ENCODE data around the gene POLR2C.
"Not testable (repeated sequence)": the region's sequence is repeated elsewhere in the genome, so short reads cannot be mapped to it uniquely, and the experiment has no call there.

POLR2C gene

DNA sequence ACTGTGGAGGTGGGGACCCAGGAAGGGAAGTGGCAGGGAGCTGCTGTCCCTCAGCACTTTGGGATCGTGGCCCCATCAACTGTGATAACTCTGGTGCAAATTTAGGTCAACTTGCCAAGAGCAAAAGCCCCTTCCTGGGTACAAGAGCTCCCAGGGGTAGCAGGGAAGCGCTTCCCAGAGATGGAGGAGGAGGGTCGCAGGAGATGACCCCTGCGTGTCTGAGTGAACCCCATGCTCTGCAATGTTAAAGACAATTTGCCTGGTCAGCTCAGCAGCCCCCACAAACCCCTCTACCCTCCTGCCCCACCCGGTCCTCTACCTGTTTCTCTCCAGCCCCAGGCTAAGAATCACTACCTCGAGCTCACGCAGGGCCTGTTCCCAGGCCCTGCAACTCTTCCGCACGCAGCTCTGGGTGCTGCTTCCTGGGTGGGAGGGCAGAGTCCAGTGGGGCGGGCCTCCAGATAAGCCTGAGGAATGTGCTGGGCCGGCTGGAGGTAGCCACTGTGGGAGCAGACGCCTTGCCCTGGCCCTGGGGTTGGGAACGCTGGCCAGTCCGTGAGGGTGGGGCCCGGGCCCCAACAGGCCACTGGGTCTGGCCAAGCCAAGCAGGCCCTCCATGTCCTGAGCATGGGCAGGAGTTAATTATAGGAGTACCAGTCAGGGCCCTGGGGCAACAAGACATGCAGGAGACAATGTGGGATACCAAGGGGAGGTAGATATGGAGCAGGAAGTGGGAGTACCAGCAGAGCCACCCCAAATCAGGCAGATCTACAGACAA lies 17.7 kb downstream of the POLR2C start:
- DNase-seq (ENCODE audit: low read depth) = no peak

DNA sequence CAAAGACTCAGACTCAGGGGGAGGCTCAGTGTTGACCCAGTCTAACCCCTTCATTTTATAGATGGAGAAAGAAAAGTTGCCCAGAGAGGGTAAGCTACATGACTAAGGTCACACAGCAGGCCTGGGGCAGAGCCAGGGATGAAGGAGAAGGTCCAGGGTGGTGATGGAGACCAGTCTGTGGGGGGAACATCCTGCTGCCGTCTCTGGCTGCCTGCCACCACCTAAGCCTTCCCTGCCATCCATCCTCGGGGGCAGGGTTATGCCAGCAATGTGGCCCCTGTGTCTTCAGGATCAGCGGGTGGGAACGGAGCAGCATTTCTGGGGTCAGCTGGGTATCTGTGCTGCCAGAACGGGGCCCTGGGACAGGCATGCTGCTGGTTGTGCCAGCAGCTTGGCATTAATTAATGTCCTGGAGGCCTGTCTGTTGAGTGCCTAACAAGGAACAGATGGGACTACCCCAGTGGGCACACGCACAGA lies 18.3 kb downstream of the POLR2C start:
- no peak for DNase-seq (ENCODE audit: low read depth)

DNA sequence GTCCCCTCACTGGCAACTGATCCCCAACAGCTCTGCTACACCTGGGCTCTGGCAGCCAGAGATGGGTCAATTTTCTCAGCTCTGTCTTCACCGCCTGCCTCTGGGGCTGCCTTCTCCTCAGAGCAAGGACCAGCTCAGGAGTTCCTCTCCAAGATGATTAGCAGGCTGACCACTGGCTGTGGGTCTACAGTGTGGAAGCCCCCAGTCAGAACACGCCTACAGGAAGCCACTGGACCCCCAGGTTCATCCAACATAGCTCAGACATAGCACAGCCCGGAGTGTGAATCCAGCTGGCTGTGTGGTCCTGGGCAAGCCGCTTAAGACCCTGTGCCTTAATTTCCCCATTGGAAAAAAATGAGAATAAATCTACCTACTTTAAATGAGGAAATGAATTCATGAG lies 18.9 kb downstream of the POLR2C start:
- no peak for DNase-seq (ENCODE audit: low read depth)

GRCh38 chr16:57482845-57483545 lies 20.5 kb downstream of the POLR2C start:
- DNase-seq (ENCODE audit: low read depth) = no peak

DNA sequence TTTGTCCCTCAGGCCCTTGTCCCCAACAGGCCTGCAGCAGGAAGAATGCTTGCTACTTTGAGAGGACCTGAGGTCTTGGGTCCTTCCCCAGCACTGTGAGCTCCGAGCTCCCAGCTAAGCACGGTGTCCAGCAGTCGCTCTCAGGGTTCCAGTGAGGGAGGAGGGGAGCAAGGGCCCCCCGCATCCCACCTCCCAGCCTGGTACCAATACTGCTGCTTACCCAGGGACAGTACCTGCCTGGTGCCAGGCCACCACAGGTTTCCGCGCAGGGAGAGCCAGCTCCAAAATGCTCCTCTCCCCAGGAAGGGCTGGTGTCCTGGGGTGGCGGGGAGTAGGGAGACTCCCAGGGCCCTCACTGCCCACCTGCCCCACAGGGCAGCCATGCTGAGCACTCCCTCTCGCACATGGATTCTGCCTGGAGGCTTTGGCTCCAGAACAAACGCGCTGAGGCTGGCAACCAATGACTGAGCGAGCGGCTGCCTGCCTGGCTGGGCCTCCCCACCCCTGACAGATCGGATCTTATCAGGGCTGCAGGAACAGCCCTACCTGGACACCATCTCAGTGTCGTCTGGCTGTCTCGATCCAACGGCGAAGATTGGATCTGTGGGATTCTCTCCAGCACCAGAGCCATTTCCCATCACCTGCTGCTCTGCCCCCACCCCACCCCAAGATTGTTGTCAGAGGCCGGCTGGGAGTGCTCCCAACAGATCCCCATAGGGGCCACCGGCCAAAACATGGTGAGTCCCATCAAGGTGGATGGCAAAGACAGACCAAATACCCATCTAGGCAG lies 21.4 kb downstream of the POLR2C start:
- no peak for DNase-seq (ENCODE audit: low read depth)

- no peak for DNase-seq (ENCODE audit: low read depth)
Observed at GRCh38 chr16:57484515-57485005, 22.1 kb downstream of the POLR2C start.

GRCh38 chr16:57485091-57485915 lies 22.8 kb downstream of the POLR2C start:
- DNase-seq (ENCODE audit: low read depth) = no peak

- peak; percentile 73 for DNase-seq (ENCODE audit: low read depth)
Observed at GRCh38 chr16:57485916-57486857, 23.7 kb downstream of the POLR2C start, which contains the start of gene DOK4. TSS of gene DOK4 (minus strand) at chr16:57486493. CDS start at chr16:57479507, 6,986 bp downstream.

GRCh38 chr16:57486858-57487834 lies 24.7 kb downstream of the POLR2C start:
- no peak for DNase-seq (ENCODE audit: low read depth)

DNA sequence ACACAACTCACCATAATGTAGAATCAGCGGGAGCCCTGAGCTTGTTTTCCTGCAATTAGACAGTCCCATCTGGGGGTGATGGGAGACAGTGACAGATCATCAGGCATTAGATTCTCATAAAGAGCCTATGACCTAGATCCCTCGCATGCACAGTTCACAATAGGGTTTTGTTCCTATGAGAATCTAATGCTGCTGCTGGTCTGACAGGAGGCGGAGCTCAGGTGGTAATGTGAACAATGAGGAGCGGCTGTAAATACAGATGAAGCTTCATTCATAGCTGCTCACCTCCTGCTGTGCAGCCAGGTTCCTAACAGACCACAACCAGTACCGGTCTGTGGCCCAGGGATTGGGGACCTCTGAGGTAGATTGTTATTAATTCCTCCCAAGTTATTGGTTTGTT lies 26.8 kb downstream of the POLR2C start:
- DNase-seq (ENCODE audit: low read depth) = no peak

GRCh38 chr16:57493767-57494166 lies 31.3 kb downstream of the POLR2C start:
- no peak for DNase-seq (ENCODE audit: low read depth)

DNA sequence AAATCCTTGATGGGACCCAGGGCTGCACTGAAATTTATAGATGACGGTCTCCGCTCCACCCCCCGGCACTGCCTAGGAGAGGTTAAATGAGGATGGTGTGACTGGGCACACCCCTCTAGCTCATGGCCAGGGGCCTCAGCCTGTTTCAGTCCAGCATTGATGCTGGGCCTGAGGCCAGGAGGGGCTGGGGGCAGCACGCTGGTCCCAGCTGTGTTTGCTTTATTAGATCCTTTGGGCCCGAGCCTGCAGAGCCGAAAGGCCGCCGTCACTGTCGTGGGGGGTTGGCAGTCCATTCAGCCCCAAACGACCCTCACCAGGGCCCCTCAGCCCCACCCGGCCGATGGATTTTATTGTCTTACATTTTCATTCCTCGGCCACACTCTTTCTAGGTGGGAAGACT lies 34.6 kb downstream of the POLR2C start:
- no peak for DNase-seq (ENCODE audit: low read depth)

GRCh38 chr16:57498031-57498430 lies 35.6 kb downstream of the POLR2C start:
- DNase-seq (ENCODE audit: low read depth) = no peak

DNA sequence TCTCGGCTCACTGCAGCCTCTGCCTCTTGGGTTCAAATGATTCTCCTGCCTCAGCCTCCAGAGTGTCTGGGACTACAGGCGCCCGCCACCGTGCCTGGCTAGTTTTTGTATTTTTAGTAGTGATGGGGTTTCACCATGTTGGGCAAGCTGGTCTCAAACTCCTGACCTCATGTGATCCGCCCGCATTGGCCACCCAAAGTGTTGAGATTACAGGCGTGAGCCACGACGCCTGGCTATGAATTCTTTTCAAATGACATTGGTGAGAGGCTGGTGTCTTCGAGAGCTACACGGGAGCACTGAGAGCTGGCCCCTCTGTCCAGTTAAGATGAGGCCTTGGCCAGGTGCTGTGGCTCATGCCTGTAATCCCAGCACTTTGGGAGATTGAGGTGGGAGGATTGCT lies 37.5 kb downstream of the POLR2C start:
- not testable (repeated sequence) for DNase-seq (ENCODE audit: low read depth)

- DNase-seq (ENCODE audit: low read depth) = no peak
Observed at GRCh38 chr16:57500578-57501111, 38.2 kb downstream of the POLR2C start.

DNA sequence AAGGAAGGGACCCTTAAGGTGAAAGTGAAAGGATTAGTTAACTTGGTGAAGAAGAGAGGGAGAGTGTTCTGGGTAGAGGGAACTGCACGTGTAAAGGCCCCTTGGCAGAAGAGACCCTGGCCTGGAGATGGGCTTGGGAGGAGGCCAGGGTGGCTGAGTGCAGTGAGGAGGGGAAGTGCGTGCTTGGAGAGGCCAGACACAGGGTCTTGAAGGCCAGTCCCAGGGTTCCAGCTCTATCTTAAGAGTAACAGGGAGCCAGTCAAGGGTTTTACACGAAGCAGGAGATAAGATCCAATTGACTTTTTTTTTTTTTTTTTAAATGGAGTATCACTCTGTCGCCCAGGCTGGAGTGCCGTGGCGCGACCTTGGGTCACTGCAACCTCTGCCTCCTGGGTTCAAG lies 39.0 kb downstream of the POLR2C start:
- DNase-seq (ENCODE audit: low read depth) = no peak

DNA sequence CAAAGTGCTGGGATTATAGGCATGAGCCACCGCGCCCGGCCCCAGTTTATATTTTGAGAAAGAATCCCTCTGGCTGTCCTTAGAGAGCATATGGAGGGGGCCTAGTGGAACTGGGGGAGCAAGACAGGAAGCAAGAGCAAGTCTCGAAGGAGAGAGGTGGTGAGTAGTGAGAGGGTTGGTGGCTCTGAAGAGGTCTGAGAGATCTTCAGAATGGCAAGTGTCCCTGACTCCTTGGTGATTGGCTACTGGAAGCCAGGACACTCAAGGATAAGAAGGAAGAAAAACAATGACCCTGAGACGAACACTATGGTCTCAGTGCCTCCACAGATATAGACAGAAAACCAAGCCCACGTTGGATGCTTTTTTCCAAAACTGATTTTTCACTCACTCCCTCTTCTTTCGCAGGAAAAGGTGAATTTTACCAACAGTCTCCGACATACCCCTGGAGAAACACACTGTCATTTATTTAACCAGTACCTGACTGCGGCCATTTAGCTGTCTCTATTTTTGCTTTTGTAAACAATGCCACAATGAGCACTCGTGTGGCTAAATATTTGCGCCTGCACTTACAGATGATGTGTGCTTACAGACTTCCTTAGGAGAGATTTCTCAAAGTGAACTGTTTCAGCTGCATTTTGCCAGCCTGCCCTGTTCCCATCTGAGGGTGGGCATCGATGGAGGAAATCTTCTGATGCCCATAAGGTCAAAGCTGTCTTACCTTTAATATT lies 39.7 kb downstream of the POLR2C start:
- DNase-seq (ENCODE audit: low read depth) = no peak

DNA sequence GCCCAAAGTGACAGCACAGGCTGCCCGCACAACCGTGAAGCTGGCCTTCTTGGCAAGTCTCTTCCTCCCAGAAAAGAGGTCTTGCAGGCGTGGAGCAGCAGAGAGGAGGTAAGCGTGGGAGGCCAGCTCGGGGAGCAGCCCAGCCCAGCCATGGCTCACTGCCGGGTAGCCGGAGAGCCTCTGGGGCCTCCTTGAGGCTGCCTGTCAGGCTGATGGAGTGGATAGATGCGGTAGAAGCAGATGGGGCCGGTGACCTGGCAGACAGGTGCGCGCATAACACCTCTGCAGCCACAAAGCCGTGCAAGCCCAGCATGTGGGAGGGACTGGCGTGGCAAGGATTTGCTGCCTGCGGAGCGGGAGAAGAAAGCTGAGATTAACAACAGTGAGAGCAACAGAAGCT lies 40.9 kb downstream of the POLR2C start:
- DNase-seq (ENCODE audit: low read depth) = no peak
